Psoas muscle (tissue), 8 donors: Measurements from ENCODE around the gene PGM1. TPM values are rescaled to one million over a fixed set of nuclear protein-coding genes. Genes with fewer than 3 reads are reported as not detected.

ENCODE experiments used
- ATAC-seq, 4 donors: fragments of 200-7000 bp; cut with Tn5 transposase; one replicate each; pipeline ENCODE4 v1.9.1; 2020; ENCODE audit warnings: moderate library complexity in 3 of 4, mild to moderate bottlenecking in 2 of 4
- DNase-seq, 2 donors: peaks; one replicate each; pipeline ENCODE4 v3.0.0-alpha.2; 2020
- H3K27ac ChIP-seq: fragments of 200-600 bp; one replicate; pipeline ENCODE4 v1.8.0; 2022
- H3K27me3 ChIP-seq, 3 donors: fragments of 200-600 bp in 1 of 3; one replicate each; pipeline versions ENCODE4 v1.6.1 to v1.8.0; 2013 to 2022; ENCODE audit warnings: low read length in 2 of 3, mild to moderate bottlenecking in 2 of 3, moderate library complexity in 1 of 3; ENCODE audit not compliant: insufficient read depth in 3 of 3
- H3K36me3 ChIP-seq, 2 donors: fragments of 200-600 bp in 1 of 2; one replicate each; pipeline versions ENCODE4 v1.6.1 to v1.8.0; 2013 to 2022; ENCODE audit warnings: low read depth in 1 of 2, mild to moderate bottlenecking in 1 of 2, moderate library complexity in 1 of 2; ENCODE audit not compliant: insufficient read depth in 1 of 2
- H3K4me1 ChIP-seq: fragments of 200-600 bp; one replicate; pipeline ENCODE4 v1.8.0; 2022
- H3K4me3 ChIP-seq: fragments of 200-600 bp; one replicate; pipeline ENCODE4 v1.8.0; 2022; ENCODE audit warnings: mild to moderate bottlenecking
- H3K9me3 ChIP-seq: fragments of 200-600 bp; one replicate; pipeline ENCODE4 v1.8.0; 2022
- CTCF ChIP-seq: fragments of 200-600 bp; IDR thresholded peaks from one replicate; pipeline ENCODE4 v1.8.0; 2022; ENCODE audit warnings: antibody characterized with exemption
- WGBS, 3 donors: extraction: QIAGEN DNeasy Blood & Tissue Kit; methylation state at CpG; one replicate each; pipeline versions ENCODE4 v1.1.6 to v1.1.7; 2013; 5-methylcytosine and 5-hydroxymethylcytosine counted together
- intact Hi-C, 2 donors: fragments of 100-400 bp; cut with DNase I; formaldehyde crosslinking; loops; one replicate each; pipeline versions ENCODE4 v1.11.0 to v1.14.2; 2022
- polyA plus RNA-seq, 3 donors: library from polyadenylated mRNA; stranded (reverse); fragments of 200-250 nt; gene quantifications; one replicate each; pipeline ENCODE4 v1.2.3, GENCODE V29; 2013
- total RNA-seq, 4 donors: library from RNA; stranded (reverse); fragmentation: NEBNext Ultra II Directional in 2 of 4; extraction: Animal tissue kit (Norgen Biotek cat#: 25700) in 2 of 4; gene quantifications; one replicate each; pipeline versions ENCODE4 v1.2.1 to v1.2.4, GENCODE V29; 2021 to 2023
- donor health status: healthy with polysubstance abuse.
- donor health status: DM: no; HTN: no; CAD: no; lungs with moderate emphysema.
- donor health status: Bipolar disorder and iron deficiency.
- donor health status: healthy.
- donor health status: DM: yes; HTN: yes; CAD: no.
- donor health status: DM: no; HTN: no; CAD: no.
- donor health status: DM: no; HTN: no; CAD: no.
- donor health status: DM: yes; HTN: yes; CAD: no.

The PGM1 gene
- total and polyA plus RNA-seq, 7 donors: 59.6 to 543 (median 364) TPM

DNA sequence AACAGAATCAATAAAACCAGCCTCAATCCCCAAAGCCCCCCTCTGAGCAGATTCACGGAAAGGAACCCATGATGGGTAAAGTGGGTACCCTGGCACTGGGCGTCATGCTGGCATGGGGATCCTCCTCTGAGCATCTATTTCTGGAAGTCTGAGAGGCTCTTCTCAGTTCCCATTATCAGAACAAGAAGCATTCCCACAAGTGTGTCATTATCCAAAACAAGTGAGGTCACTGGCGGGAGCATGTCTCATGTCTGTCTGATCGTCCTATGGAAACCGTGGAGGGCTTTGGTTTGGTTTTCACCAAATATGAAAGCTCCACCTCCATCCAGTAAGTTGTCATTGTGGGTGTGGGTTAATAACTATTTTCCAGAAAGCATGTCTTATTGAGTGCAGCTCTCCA, 70.7 kb downstream of the PGM1 start:
- TF ChIP-seq CTCF: no peak
- Histone ChIP-seq H3K27me3 (no peaks in the 10 kb centered on the region), H3K4me3 (no peak overlapping the region), H3K9me3 (no peaks in the 10 kb centered on the region), H3K36me3 (peaks cover 4 to 20% of the 10 kb centered on the region in 2 donors), H3K27ac (no peak overlapping the region), H3K4me1 (peaks cover 14% of the 10 kb centered on the region)
- DNase-seq (no peak), ATAC-seq (no peak)
- WGBS, 3 donors: 83 to 92% (median 90%) methylated on average over 5 of the region's 5 CpGs
- intact Hi-C loops: no loop called here

DNA sequence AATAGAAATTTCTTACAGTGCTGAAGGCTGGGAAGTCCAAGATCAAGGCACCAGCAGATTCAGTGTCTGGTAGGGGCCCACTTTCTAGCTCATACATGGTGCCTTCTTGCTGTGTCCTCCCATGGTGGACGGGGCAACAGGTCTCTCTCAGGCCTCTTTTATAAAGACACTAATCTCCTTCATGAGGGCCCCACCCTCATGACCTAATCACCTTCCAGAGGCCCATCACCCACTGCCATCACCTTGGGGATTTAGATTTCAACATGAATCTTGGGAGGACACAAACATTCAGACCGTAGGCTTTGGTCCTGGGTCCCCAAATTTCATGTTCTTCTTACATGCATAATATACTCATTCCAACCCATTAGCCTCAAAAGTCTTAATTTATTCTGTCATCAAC, 71.5 kb downstream of the PGM1 start:
- TF ChIP-seq CTCF: no peak
- intact Hi-C loops: no loop called here
- ATAC-seq (no peak), DNase-seq (no peak)
- no peak overlapping the region for H3K4me3 ChIP-seq
- no peaks in the 10 kb centered on the region for H3K9me3 ChIP-seq
- H3K27ac ChIP-seq: no peak overlapping the region
- WGBS, 3 donors: 98 to 100% (median 98%) methylated on average over 2 of the region's 2 CpGs
- peaks cover 14% of the 10 kb centered on the region for H3K4me1 ChIP-seq
- H3K27me3 ChIP-seq: no peaks in the 10 kb centered on the region
- peaks cover 3 to 12% of the 10 kb centered on the region in 2 donors for H3K36me3 ChIP-seq

GRCh38 chr1:63665410-63665809, 72.2 kb downstream of the PGM1 start:
- intact Hi-C loops: no loop called here
- no peak for DNase-seq
- no peak for TF ChIP-seq CTCF
- H3K4me3 ChIP-seq: no peak overlapping the region
- H3K27ac ChIP-seq: no peak overlapping the region
- peaks cover 14% of the 10 kb centered on the region for H3K4me1 ChIP-seq
- 90 to 95% (median 93%) methylated on average over 3 of the region's 3 CpGs for WGBS, 3 donors
- H3K36me3 ChIP-seq: peaks cover 0 to 9% of the 10 kb centered on the region in 2 donors
- no peaks in the 10 kb centered on the region for H3K9me3 ChIP-seq
- ATAC-seq: no peak
- H3K27me3 ChIP-seq: no peaks in the 10 kb centered on the region

DNA sequence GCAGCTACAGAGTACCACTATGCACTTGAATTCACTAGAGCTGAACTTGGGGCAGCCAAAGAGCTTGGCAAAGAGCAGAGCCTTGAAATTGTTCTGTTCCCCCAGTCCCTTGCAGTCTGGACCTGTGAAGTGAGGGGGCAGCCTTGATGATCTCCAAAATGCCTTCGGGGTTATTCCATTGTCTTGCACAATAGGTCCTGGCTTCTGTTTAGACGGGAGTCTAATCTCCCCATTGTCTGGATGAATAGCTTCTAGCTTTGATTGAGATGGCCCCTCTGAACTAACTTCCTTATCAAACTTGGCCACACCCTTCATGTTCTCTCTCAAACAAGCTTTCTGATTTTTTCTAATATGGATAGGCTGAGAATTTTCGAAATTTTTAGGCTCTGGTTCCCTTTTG, 72.6 kb downstream of the PGM1 start:
- H3K27me3 ChIP-seq: no peaks in the 10 kb centered on the region
- H3K36me3 ChIP-seq: peaks cover 0 to 5% of the 10 kb centered on the region in 2 donors
- no peaks in the 10 kb centered on the region for H3K9me3 ChIP-seq
- peaks cover 14% of the 10 kb centered on the region for H3K4me1 ChIP-seq
- no peak for TF ChIP-seq CTCF
- 76 to 84% (median 80%) methylated on average over 3 of the region's 3 CpGs for WGBS, 3 donors
- intact Hi-C loops: no loop called here
- no peak overlapping the region for H3K27ac ChIP-seq
- H3K4me3 ChIP-seq: no peak overlapping the region
- DNase-seq (no peak), ATAC-seq (no peak)

- Histone ChIP-seq H3K4me1 (no peaks in the 10 kb centered on the region), H3K27ac (no peak overlapping the region), H3K4me3 (no peak overlapping the region), H3K36me3 (no peaks in the 10 kb centered on the region), H3K9me3 (no peaks in the 10 kb centered on the region), H3K27me3 (no peaks in the 10 kb centered on the region)
- no peak for TF ChIP-seq CTCF
- 61 to 67% (median 65%) methylated on average over 2 of the region's 2 CpGs for WGBS, 3 donors
- ATAC-seq (peak in 1 of 4 donors; percentile 27), DNase-seq (no peak)
- intact Hi-C loops: no loop called here
Measured at GRCh38 chr1:63668298-63668697, 75.1 kb downstream of the PGM1 start.
